ENCODE results near the gene ALOX5.

ALOX5 gene

GRCh38 chr10:45417746-45418145 lies 43.7 kb downstream of the ALOX5 start:
- H3K9me3 ChIP-seq (ENCODE audit: low read length), result no peaks in the 10 kb centered on the region
- H3K4me3 ChIP-seq (ENCODE audit: low read length), result no peak overlapping the region
- no peaks in the 10 kb centered on the region for H3K36me3 ChIP-seq (ENCODE audit: insufficient read depth, low read length)
- H3K27me3 ChIP-seq (ENCODE audit: insufficient read depth, low read length), result no peaks in the 10 kb centered on the region
- H2AFZ ChIP-seq (ENCODE audit: low read depth, low read length), result no peak overlapping the region
- no peaks in the 10 kb centered on the region for H3K4me1 ChIP-seq (ENCODE audit: insufficient read depth, low read length)

- H3K9me3 ChIP-seq (ENCODE audit: low read length), result no peaks in the 10 kb centered on the region
- H3K36me3 ChIP-seq (ENCODE audit: insufficient read depth, low read length), result no peaks in the 10 kb centered on the region
- no peaks in the 10 kb centered on the region for H3K27me3 ChIP-seq (ENCODE audit: insufficient read depth, low read length)
- no peak overlapping the region for H2AFZ ChIP-seq (ENCODE audit: low read depth, low read length)
- no peak overlapping the region for H3K4me3 ChIP-seq (ENCODE audit: low read length)
- H3K4me1 ChIP-seq (ENCODE audit: insufficient read depth, low read length), result no peaks in the 10 kb centered on the region
Observed at GRCh38 chr10:45418417-45418848, 44.4 kb downstream of the ALOX5 start.

- H3K27me3 ChIP-seq (ENCODE audit: insufficient read depth, low read length), result no peaks in the 10 kb centered on the region
- H3K4me3 ChIP-seq (ENCODE audit: low read length), result no peak overlapping the region
- H3K9me3 ChIP-seq (ENCODE audit: low read length), result no peaks in the 10 kb centered on the region
- no peaks in the 10 kb centered on the region for H3K36me3 ChIP-seq (ENCODE audit: insufficient read depth, low read length)
- no peaks in the 10 kb centered on the region for H3K4me1 ChIP-seq (ENCODE audit: insufficient read depth, low read length)
- no peak overlapping the region for H2AFZ ChIP-seq (ENCODE audit: low read depth, low read length)
Observed at GRCh38 chr10:45418849-45419675, 45.0 kb downstream of the ALOX5 start.

- Histone ChIP-seq H3K4me3 (ENCODE audit: low read length) (no peak overlapping the region), H2AFZ (ENCODE audit: low read depth, low read length) (no peak overlapping the region), H3K9me3 (ENCODE audit: low read length) (no peaks in the 10 kb centered on the region), H3K4me1 (ENCODE audit: insufficient read depth, low read length) (no peaks in the 10 kb centered on the region), H3K36me3 (ENCODE audit: insufficient read depth, low read length) (no peaks in the 10 kb centered on the region), H3K27me3 (ENCODE audit: insufficient read depth, low read length) (no peaks in the 10 kb centered on the region)
Observed at GRCh38 chr10:45419676-45420025, 45.6 kb downstream of the ALOX5 start.

- H3K27me3 ChIP-seq (ENCODE audit: insufficient read depth, low read length), result no peaks in the 10 kb centered on the region
- H3K36me3 ChIP-seq (ENCODE audit: insufficient read depth, low read length), result no peaks in the 10 kb centered on the region
- no peak overlapping the region for H3K4me3 ChIP-seq (ENCODE audit: low read length)
- no peak overlapping the region for H2AFZ ChIP-seq (ENCODE audit: low read depth, low read length)
- H3K9me3 ChIP-seq (ENCODE audit: low read length), result no peaks in the 10 kb centered on the region
- no peaks in the 10 kb centered on the region for H3K4me1 ChIP-seq (ENCODE audit: insufficient read depth, low read length)
Observed at GRCh38 chr10:45420453-45421192, 46.6 kb downstream of the ALOX5 start.

- no peaks in the 10 kb centered on the region for H3K9me3 ChIP-seq (ENCODE audit: low read length)
- H3K36me3 ChIP-seq (ENCODE audit: insufficient read depth, low read length), result no peaks in the 10 kb centered on the region
- H3K4me1 ChIP-seq (ENCODE audit: insufficient read depth, low read length), result no peaks in the 10 kb centered on the region
- H3K27me3 ChIP-seq (ENCODE audit: insufficient read depth, low read length), result no peaks in the 10 kb centered on the region
- no peak overlapping the region for H2AFZ ChIP-seq (ENCODE audit: low read depth, low read length)
- H3K4me3 ChIP-seq (ENCODE audit: low read length), result no peak overlapping the region
Observed at GRCh38 chr10:45421221-45422097, 47.4 kb downstream of the ALOX5 start.

GRCh38 chr10:45422207-45422865 lies 48.3 kb downstream of the ALOX5 start:
- Histone ChIP-seq H3K4me3 (ENCODE audit: low read length) (no peak overlapping the region), H3K27me3 (ENCODE audit: insufficient read depth, low read length) (no peaks in the 10 kb centered on the region), H3K36me3 (ENCODE audit: insufficient read depth, low read length) (no peaks in the 10 kb centered on the region), H2AFZ (ENCODE audit: low read depth, low read length) (no peak overlapping the region), H3K4me1 (ENCODE audit: insufficient read depth, low read length) (no peaks in the 10 kb centered on the region), H3K9me3 (ENCODE audit: low read length) (no peaks in the 10 kb centered on the region)

- H3K36me3 ChIP-seq (ENCODE audit: insufficient read depth, low read length), result no peaks in the 10 kb centered on the region
- H3K27me3 ChIP-seq (ENCODE audit: insufficient read depth, low read length), result no peaks in the 10 kb centered on the region
- no peaks in the 10 kb centered on the region for H3K9me3 ChIP-seq (ENCODE audit: low read length)
- H3K4me3 ChIP-seq (ENCODE audit: low read length), result no peak overlapping the region
- no peak overlapping the region for H2AFZ ChIP-seq (ENCODE audit: low read depth, low read length)
- no peaks in the 10 kb centered on the region for H3K4me1 ChIP-seq (ENCODE audit: insufficient read depth, low read length)
Observed at GRCh38 chr10:45422866-45423659, 49.0 kb downstream of the ALOX5 start.

- no peak overlapping the region for H2AFZ ChIP-seq (ENCODE audit: low read depth, low read length)
- H3K9me3 ChIP-seq (ENCODE audit: low read length), result no peaks in the 10 kb centered on the region
- no peaks in the 10 kb centered on the region for H3K27me3 ChIP-seq (ENCODE audit: insufficient read depth, low read length)
- H3K4me3 ChIP-seq (ENCODE audit: low read length), result no peak overlapping the region
- H3K4me1 ChIP-seq (ENCODE audit: insufficient read depth, low read length), result no peaks in the 10 kb centered on the region
- H3K36me3 ChIP-seq (ENCODE audit: insufficient read depth, low read length), result no peaks in the 10 kb centered on the region
Observed at GRCh38 chr10:45423976-45424499, 50.0 kb downstream of the ALOX5 start.

- H2AFZ ChIP-seq (ENCODE audit: low read depth, low read length), result no peak overlapping the region
- H3K4me3 ChIP-seq (ENCODE audit: low read length), result no peak overlapping the region
- H3K36me3 ChIP-seq (ENCODE audit: insufficient read depth, low read length), result no peaks in the 10 kb centered on the region
- H3K9me3 ChIP-seq (ENCODE audit: low read length), result no peaks in the 10 kb centered on the region
- no peaks in the 10 kb centered on the region for H3K27me3 ChIP-seq (ENCODE audit: insufficient read depth, low read length)
- H3K4me1 ChIP-seq (ENCODE audit: insufficient read depth, low read length), result no peaks in the 10 kb centered on the region
Observed at GRCh38 chr10:45424668-45425404, 50.8 kb downstream of the ALOX5 start.

GRCh38 chr10:45425621-45426563 lies 51.9 kb downstream of the ALOX5 start:
- Histone ChIP-seq H3K4me3 (ENCODE audit: low read length) (no peak overlapping the region), H3K9me3 (ENCODE audit: low read length) (no peaks in the 10 kb centered on the region), H3K27me3 (ENCODE audit: insufficient read depth, low read length) (no peaks in the 10 kb centered on the region), H3K36me3 (ENCODE audit: insufficient read depth, low read length) (no peaks in the 10 kb centered on the region), H2AFZ (ENCODE audit: low read depth, low read length) (no peak overlapping the region), H3K4me1 (ENCODE audit: insufficient read depth, low read length) (no peaks in the 10 kb centered on the region)
